Suprapubic skin (tissue), 4 donors: ENCODE results near the gene RAMAC. TPM values are rescaled to one million over a fixed set of nuclear protein-coding genes. Genes with fewer than 3 reads are reported as not detected.

Experiments
- DNase-seq, 2 donors: peaks; one replicate each; pipeline ENCODE4 v3.0.0-alpha.2; 2019; ENCODE audit warnings: low spot score in 2 of 2
- H3K27ac ChIP-seq: fragments of 200-600 bp; sonication (generic); one replicate; pipeline ENCODE4 v1.5.1; 2019
- H3K27me3 ChIP-seq: fragments of 200-600 bp; sonication (generic); one replicate; pipeline ENCODE4 v1.5.1; 2019
- H3K36me3 ChIP-seq: fragments of 200-600 bp; sonication (generic); one replicate; pipeline ENCODE4 v1.5.1; 2019
- H3K4me1 ChIP-seq: fragments of 200-600 bp; sonication (generic); one replicate; pipeline ENCODE4 v1.5.1; 2019
- H3K4me3 ChIP-seq: fragments of 200-600 bp; sonication (generic); one replicate; pipeline ENCODE4 v1.5.1; 2019; ENCODE audit warnings: mild to moderate bottlenecking
- H3K9me3 ChIP-seq: fragments of 200-600 bp; sonication (generic); one replicate; pipeline ENCODE4 v1.5.1; 2019
- EP300 ChIP-seq: sonication (generic); formaldehyde crosslinking; IDR thresholded peaks from one replicate; pipeline ENCODE4 v1.6.1; 2017; ENCODE audit warnings: antibody characterized with exemption
- POLR2A ChIP-seq, 2 donors: fragments of 450-650 bp; IDR thresholded peaks; one replicate each; pipeline ENCODE4 v1.6.1; 2017; ENCODE audit warnings: antibody characterized with exemption in 2 of 2, mild to moderate bottlenecking in 2 of 2, moderate library complexity in 2 of 2
- POLR2AphosphoS5 ChIP-seq, 3 donors: sonication (generic); formaldehyde crosslinking; IDR thresholded peaks; one replicate each; pipeline ENCODE4 v1.6.1; 2017; ENCODE audit warnings: antibody characterized with exemption in 3 of 3
- WGBS: methylation state at CpG from one replicate; pipeline ENCODE4 v1.1.5; 2018; 5-methylcytosine and 5-hydroxymethylcytosine counted together
- total RNA-seq, 4 donors: library from RNA; depleted of rRNA; stranded (reverse); fragments of >200 nt; gene quantifications; one replicate each; pipeline ENCODE4 v1.1.0, GENCODE V29; 2016
- TF ChIP-seq, protein P1 (sequence below), 2 donors: fragments of 200-600 bp in 1 of 2; fragments of 450-650 bp in 1 of 2; sonication (generic) in 1 of 2; IDR thresholded peaks; one replicate each; pipeline ENCODE4 v1.5.1; 2016 to 2019; ENCODE audit warnings: antibody characterized with exemption in 2 of 2, mild to moderate bottlenecking in 1 of 2, moderate library complexity in 1 of 2

Gene RAMAC
- total RNA-seq, 4 donors from 2014 or later: 15.9 to 37.0 (median 22.1) TPM

DNA sequence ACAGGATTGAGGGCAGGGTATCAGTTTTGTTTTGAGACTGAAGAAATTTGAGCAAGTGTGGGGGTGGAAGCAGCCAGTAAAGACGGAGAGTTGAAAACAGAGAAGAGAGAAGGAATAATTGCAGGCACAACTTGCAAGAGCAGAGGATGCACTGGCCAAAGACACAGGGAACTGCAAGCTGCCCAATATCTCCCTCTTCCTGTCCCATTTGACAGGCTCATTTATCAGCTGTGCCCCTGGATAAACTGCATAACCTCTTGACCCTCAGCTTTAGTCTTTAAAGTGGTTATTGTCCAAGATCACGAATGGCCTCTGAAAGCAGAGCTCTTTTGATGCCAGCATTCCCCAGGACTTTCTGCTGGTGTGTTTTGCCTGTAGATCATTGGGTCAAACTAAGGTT, 5.0 kb upstream of the RAMAC start:
- no peak for TF ChIP-seq POLR2A (IDR thresholded peaks at IDR 0.05)
- no peak for TF ChIP-seq POLR2AphosphoS5 (IDR thresholded peaks at IDR 0.05)
- TF ChIP-seq, protein P1, sequence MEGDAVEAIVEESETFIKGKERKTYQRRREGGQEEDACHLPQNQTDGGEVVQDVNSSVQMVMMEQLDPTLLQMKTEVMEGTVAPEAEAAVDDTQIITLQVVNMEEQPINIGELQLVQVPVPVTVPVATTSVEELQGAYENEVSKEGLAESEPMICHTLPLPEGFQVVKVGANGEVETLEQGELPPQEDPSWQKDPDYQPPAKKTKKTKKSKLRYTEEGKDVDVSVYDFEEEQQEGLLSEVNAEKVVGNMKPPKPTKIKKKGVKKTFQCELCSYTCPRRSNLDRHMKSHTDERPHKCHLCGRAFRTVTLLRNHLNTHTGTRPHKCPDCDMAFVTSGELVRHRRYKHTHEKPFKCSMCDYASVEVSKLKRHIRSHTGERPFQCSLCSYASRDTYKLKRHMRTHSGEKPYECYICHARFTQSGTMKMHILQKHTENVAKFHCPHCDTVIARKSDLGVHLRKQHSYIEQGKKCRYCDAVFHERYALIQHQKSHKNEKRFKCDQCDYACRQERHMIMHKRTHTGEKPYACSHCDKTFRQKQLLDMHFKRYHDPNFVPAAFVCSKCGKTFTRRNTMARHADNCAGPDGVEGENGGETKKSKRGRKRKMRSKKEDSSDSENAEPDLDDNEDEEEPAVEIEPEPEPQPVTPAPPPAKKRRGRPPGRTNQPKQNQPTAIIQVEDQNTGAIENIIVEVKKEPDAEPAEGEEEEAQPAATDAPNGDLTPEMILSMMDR (IDR thresholded peaks at IDR 0.05): no peak
- Histone ChIP-seq H3K36me3 (no peaks in the 10 kb centered on the region), H3K4me1 (peaks cover 7% of the 10 kb centered on the region), H3K4me3 (no peak overlapping the region), H3K9me3 (no peaks in the 10 kb centered on the region), H3K27me3 (no peaks in the 10 kb centered on the region), H3K27ac (no peak overlapping the region)
- WGBS: 25% methylated on average over 2 of the region's 2 CpGs
- no peak for DNase-seq

DNA sequence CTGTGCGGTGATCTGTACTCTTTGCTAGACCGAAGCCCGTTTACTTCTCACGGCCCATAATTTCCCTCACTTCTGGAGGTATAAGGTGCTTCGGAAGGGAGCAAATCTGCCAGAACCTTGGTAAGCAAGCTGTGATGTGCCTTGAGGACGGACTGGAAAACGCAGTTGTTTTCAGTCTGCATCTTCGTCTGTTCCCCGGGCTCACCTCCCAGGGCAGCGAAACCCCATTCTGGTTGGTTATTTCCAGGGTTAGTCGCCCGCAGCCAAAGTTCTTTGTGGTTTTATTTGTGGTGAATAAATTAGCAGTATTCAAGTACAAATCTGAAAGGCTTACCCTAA, 401 bp downstream of the RAMAC start:
- H3K36me3 ChIP-seq: peaks cover 25% of the 10 kb centered on the region
- no peaks in the 10 kb centered on the region for H3K9me3 ChIP-seq
- WGBS: 0% methylated on average over 12 of the region's 12 CpGs
- peak overlapping the region; percentile 88 for H3K4me3 ChIP-seq
- peak overlapping the region; percentile 81 for H3K27ac ChIP-seq
- no peaks in the 10 kb centered on the region for H3K27me3 ChIP-seq
- peaks cover 16% of the 10 kb centered on the region for H3K4me1 ChIP-seq
- TF ChIP-seq POLR2AphosphoS5 (IDR thresholded peaks at IDR 0.05) (no peak), POLR2A (IDR thresholded peaks at IDR 0.05) (no peak), EP300 (no peak)
- TF ChIP-seq, protein P1 (IDR thresholded peaks at IDR 0.05): no peak
- no peak for DNase-seq

DNA sequence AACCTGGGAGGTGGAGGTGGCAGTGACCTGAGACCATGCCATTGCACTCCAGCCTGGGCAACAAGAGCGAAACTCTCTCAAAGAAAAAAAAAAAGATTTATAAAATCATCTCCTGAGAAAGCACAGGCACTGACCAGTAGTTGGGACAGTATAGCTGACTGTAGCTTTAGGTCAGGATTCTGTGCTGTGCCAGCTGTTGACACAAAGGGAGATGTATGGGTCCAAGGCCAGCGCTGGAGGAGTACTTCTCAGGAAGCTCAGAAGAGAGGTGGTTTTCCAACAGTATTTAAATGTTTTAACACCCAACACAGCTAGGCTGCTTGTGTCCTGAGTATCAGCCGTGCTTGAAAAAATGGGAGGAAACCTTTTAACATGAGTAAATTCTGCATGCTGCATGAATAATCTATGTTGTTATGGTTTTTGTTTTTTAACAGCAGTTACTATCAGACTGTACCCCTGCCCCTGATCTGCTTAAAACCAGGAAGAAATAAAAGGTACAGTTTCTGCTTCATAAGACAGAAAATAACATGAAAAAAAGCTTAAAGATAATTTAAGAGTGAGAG, 6.5 kb downstream of the RAMAC start:
- peaks cover 25% of the 10 kb centered on the region for H3K36me3 ChIP-seq
- no peak for DNase-seq
- no peaks in the 10 kb centered on the region for H3K27me3 ChIP-seq
- H3K4me1 ChIP-seq: no peaks in the 10 kb centered on the region
- TF ChIP-seq, protein P1 (IDR thresholded peaks at IDR 0.05): no peak
- TF ChIP-seq POLR2A (IDR thresholded peaks at IDR 0.05) (no peak), EP300 (no peak), POLR2AphosphoS5 (IDR thresholded peaks at IDR 0.05) (no peak)
- H3K27ac ChIP-seq: no peak overlapping the region
- no peaks in the 10 kb centered on the region for H3K9me3 ChIP-seq
- 85% methylated on average over 3 of the region's 3 CpGs for WGBS
- no peak overlapping the region for H3K4me3 ChIP-seq

DNA sequence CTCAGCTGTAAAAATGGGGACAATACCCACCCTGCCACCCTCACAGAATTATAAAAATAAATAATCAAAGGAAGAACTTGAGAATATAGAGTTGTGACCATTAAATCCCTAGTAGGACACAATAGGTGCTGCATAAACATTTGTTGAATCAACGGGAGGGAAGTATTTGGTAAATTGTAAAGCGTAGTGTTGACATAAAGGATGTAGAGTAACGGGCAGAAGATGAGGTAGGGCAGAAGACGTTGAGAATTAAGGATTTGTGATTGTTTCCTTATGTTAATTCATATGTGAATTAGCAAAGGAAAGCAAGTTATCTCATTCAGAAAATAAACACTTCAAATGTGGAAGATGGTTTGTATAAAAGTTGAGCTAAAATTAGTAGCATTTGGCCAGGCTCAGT, 7.1 kb downstream of the RAMAC start:
- Histone ChIP-seq H3K4me3 (no peak overlapping the region), H3K4me1 (no peaks in the 10 kb centered on the region), H3K9me3 (no peaks in the 10 kb centered on the region), H3K36me3 (peaks cover 23% of the 10 kb centered on the region), H3K27ac (no peak overlapping the region), H3K27me3 (no peaks in the 10 kb centered on the region)
- 60% methylated on average over 4 of the region's 4 CpGs for WGBS
- TF ChIP-seq EP300 (no peak), POLR2A (IDR thresholded peaks at IDR 0.05) (no peak), POLR2AphosphoS5 (IDR thresholded peaks at IDR 0.05) (no peak)
- TF ChIP-seq, protein P1 (IDR thresholded peaks at IDR 0.05): no peak
- no peak for DNase-seq

DNA sequence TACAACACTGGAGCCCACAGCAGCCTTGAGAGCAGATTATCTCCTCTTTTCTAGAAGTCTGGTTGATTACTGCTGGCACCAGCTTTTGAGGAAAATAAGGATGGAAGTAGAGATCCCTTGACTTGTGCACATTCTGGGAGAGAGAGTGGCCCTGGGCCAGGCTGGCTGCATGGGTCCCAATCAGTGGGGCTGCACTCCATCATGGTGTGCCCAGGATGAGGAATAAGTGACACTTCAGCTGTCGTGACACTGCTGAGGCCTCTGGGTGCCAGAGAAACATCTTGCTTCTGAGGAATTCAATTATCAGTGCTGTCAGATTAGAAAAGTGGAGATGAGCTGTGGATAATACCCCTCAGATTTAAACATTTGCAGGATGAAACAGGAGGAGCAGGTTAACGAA, 9.1 kb downstream of the RAMAC start:
- Histone ChIP-seq H3K9me3 (no peaks in the 10 kb centered on the region), H3K27ac (no peak overlapping the region), H3K4me3 (no peak overlapping the region), H3K4me1 (peaks cover 4% of the 10 kb centered on the region), H3K36me3 (peaks cover 9% of the 10 kb centered on the region), H3K27me3 (no peaks in the 10 kb centered on the region)
- TF ChIP-seq POLR2AphosphoS5 (IDR thresholded peaks at IDR 0.05) (no peak), POLR2A (IDR thresholded peaks at IDR 0.05) (no peak), EP300 (no peak)
- TF ChIP-seq, protein P1 (IDR thresholded peaks at IDR 0.05): no peak
- WGBS: 94% methylated on average over 2 of the region's 2 CpGs
- DNase-seq: no peak
